Measurements from ENCODE around the gene RPS21.

The RPS21 gene

DNA sequence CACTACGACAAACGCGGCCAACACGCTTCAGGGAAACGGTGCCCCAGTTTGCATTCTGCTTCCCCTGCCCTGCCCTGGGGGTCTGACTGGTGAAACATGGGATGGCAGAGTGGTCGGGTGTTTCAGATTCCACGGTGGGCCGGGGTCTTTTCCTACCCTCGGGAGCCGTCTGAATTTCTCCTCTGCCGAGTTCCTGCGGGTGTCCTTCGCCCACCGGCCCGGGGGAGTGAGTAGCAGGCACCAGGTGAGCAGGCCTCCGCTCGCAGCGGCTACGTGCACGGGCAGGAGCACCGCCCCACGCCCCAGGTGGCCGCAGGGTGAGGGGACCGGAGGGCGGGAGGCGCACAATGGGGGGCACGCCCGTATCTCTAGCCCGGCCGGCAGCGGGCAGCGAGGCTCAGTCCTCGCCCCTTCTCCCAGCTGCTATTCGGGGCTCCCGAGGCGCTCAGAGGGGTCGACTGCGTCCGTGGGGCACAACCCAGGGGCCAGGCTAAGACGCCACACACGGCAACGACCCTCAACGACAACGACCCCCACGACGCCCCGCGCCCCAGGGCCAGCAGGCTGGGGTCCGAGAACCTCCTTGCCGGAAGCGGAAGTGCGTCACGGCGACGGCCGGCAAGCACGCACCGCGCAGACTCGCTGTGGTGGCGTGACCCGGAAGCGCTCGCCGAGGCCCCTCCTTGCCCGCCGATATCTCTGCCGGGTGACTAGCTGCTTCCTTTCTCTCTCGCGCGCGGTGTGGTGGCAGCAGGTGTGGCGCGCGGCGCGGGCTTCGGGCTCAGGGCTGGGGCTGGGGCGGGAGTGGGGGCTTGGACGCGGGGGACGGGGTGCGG, at the start of gene RPS21:
RPS21 (plus strand) TSS at position 721 of the 836 bp plus-strand sequence. CDS start 236 bp downstream, outside the sequence.
- peak within 1 kb of the TSS; percentile 78 for H3K27ac ChIP-seq
- TF ChIP-seq, protein P1, sequence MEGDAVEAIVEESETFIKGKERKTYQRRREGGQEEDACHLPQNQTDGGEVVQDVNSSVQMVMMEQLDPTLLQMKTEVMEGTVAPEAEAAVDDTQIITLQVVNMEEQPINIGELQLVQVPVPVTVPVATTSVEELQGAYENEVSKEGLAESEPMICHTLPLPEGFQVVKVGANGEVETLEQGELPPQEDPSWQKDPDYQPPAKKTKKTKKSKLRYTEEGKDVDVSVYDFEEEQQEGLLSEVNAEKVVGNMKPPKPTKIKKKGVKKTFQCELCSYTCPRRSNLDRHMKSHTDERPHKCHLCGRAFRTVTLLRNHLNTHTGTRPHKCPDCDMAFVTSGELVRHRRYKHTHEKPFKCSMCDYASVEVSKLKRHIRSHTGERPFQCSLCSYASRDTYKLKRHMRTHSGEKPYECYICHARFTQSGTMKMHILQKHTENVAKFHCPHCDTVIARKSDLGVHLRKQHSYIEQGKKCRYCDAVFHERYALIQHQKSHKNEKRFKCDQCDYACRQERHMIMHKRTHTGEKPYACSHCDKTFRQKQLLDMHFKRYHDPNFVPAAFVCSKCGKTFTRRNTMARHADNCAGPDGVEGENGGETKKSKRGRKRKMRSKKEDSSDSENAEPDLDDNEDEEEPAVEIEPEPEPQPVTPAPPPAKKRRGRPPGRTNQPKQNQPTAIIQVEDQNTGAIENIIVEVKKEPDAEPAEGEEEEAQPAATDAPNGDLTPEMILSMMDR (IDR thresholded peaks at IDR 0.05), result no peak
- TF ChIP-seq ZFX (IDR thresholded peaks at IDR 0.05; ENCODE audit: borderline replicate concordance), result no peak

DNA sequence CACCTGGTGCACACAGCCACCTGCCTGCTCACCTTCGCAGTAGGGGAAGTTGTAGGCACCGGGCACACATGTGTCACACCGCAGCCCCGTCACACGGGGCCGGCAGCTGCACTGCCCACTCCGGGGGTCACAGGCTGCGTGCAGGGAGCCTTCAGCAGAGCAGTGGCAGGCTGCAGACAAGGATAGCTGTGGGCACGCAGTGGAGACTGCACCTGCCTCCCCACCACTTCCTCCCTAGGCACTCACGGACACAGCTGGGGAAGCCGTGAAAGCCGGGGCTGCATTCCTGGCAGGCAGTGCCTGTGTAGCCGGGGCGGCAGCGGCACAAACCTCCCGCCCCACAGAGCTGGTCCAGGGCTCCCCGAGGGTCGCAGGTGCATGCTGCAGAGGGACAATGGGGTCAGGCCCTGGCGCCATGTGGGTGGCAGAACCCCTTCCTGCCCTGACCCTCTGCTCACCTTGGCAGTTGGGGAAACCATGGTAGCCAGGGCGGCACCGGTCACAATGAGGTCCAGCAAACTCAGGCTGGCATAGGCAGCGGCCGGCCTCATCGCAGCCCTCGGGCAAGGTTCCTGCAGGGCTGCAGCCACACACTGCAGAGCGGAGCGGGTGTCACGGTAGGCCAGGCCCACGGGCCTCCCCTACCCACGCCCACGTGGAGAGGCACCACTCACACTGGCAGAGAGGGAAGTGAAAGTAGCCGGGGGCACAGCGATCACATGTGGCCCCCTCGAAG, 49.2 kb upstream of the RPS21 start:
- no peak overlapping the region for H3K27ac ChIP-seq
- TF ChIP-seq, protein P1 (IDR thresholded peaks at IDR 0.05), result no peak
- no peak for TF ChIP-seq ZFX (IDR thresholded peaks at IDR 0.05; ENCODE audit: borderline replicate concordance)

DNA sequence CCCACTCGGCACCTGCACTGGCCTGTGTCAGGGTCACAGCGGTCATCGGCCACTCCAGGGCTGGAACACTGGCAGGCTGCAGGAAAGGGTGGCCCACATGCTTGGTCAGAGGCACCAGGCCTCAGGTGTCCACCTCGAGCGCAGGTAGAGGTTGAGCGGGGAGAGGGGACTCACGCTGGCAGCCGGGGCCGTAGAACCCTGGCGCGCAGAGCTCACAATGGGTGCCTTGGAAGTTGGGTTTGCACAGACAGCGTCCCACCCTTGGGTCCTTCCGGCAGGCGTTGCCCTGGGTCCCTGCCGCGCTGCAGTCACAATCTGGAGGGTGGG, 48.6 kb upstream of the RPS21 start:
- TF ChIP-seq, protein P1 (IDR thresholded peaks at IDR 0.05), result no peak
- TF ChIP-seq ZFX (IDR thresholded peaks at IDR 0.05; ENCODE audit: borderline replicate concordance), result no peak
- H3K27ac ChIP-seq, result no peak overlapping the region

DNA sequence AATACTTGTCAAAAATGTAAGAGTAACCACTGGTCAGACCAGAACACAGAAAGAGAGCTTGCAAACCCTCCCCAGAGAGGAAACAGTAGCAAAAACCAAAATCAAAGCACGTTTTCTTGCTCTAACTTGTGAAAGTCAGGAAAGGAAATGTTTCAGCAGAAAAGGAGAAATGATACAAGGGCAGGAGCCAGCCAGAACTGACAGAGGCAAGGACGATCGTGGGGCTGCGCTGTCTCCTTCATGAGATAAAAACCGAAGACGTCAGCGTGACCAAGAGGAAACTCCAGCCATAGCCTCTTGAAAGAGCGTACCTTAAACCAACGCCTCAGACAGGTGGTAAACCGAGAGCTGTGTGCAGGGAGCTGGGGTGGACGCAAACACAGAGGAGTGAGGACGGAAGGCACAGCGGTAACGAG, 47.2 kb upstream of the RPS21 start:
- TF ChIP-seq, protein P1 (IDR thresholded peaks at IDR 0.05), result no peak
- TF ChIP-seq ZFX (IDR thresholded peaks at IDR 0.05; ENCODE audit: borderline replicate concordance), result no peak
- no peak overlapping the region for H3K27ac ChIP-seq

DNA sequence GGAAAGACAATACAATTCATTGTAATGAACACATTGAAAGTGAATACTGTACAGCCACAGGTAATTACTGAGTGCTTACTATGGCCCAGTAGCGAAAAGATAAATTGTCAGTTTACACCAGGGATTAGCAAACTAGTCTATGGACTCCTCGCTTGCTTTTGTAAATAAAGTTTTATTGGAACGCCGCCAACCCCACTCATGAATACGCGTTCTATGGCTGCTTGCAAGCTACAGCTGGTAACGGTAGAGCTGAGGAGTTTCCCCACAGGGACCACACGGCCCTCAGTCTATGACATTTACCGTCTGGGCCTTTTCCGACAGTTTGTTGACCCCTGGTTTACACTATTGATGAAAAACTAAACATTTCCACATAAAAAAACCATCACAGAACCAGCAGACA, 44.0 kb upstream of the RPS21 start:
- H3K27ac ChIP-seq, result no peak overlapping the region
- TF ChIP-seq ZFX (IDR thresholded peaks at IDR 0.05; ENCODE audit: borderline replicate concordance), result no peak
- TF ChIP-seq, protein P1 (IDR thresholded peaks at IDR 0.05), result no peak

DNA sequence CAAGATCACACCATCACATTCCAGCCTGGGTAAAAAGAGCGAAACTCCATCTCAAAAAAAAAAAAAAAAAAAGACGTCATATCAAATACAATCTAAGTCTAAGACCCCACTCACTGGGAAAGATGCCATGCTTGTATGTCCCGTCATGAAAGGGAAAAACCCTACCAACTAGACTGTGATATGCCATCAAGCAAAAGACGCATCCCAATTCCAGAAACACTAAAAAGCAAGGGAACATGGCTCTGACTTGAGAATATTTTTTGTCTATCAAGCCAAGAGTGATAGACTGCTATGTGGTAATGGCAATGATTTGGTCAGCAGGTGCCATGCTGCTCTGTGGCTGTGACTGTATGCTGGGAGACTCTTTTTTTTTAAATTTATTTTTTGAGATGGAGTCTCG, 42.8 kb upstream of the RPS21 start:
- H3K27ac ChIP-seq, result no peak overlapping the region
- TF ChIP-seq, protein P1 (IDR thresholded peaks at IDR 0.05), result no peak
- TF ChIP-seq ZFX (IDR thresholded peaks at IDR 0.05; ENCODE audit: borderline replicate concordance), result no peak

DNA sequence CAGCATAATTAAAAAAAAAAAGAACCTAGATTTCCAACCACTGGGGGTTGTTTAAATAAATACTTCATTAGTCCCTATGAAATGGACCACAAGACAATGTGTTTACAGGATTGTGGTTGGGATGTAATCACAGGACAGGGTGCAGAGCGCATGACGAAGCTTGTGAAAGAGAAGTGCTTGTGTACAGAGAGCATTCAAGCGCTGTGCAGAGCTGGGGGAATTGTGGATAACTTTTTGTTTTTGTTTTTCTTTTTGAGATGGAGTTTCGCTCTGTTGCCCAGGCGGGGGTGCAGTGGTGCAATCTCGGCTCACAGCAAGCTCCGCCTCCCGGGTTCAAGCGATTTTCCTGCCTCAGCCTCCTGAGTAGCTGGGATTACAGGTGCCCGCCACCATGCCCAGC, 42.1 kb upstream of the RPS21 start:
- H3K27ac ChIP-seq, result no peak overlapping the region
- TF ChIP-seq, protein P1 (IDR thresholded peaks at IDR 0.05), result no peak
- TF ChIP-seq ZFX (IDR thresholded peaks at IDR 0.05; ENCODE audit: borderline replicate concordance), result no peak
